ENCODE data around the gene C1QTNF12.

DNA sequence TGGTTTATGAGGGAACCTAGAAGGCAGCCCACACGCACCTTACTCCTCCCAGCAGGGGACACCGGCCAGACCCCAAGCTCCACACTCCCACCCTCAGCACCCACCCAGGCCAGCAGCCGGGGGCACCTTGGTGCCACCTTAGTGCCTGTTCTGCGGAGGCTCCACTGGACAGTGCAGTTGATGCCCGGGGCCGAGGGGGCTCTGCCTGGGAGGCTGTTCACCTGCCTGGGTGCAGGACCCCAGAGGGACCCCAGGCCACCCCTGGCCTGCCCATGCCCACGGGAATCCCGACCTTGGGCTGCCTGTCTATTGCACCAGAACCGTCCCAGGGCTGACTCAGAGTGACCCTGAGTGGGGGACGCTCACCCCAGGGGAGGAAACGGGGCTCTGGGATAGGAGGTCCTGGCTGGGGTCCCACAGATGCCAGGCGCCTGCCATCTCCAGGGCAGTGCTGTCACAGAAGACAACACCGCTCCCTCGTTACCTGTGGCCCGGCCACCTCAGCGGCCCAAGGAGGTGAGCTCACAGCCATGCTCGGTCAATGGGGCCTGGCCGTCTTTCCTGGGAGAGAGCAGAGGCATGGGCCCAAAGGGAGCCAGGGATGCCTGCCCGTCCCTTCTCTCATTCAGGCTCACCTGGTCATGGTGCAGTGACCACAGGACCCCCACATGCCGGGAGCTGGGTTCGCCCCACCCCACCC lies 34.4 kb upstream of the C1QTNF12 start:
- no peak for TF ChIP-seq POLR2A (IDR thresholded peaks at IDR 0.05; ENCODE audit: low read depth)
- TF ChIP-seq POLR2AphosphoS5 (IDR thresholded peaks at IDR 0.05): no peak
